ENCODE results near the gene TPRX1.
A peak's percentile ranks its signal among the peaks of the same experiment; 100 is the strongest.
"Not testable (repeated sequence)": the region's sequence is repeated elsewhere in the genome, so short reads cannot be mapped to it uniquely, and the experiment has no call there.

Gene TPRX1

DNA sequence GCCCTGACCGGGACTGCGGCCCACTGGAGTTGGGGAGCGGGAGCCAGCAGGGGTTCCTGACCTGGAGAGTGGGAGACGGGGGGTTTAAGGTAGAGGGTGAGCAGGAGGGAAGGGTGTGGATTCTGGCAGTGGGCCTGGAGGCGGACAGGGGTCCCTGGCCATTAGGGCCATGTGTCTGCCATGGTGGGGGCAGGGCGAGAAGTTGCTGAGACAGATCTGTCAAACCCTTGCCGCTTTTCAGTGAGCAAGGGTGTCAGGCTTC is 38.1 kb downstream of the TPRX1 start:
- no peak for DNase-seq

DNA sequence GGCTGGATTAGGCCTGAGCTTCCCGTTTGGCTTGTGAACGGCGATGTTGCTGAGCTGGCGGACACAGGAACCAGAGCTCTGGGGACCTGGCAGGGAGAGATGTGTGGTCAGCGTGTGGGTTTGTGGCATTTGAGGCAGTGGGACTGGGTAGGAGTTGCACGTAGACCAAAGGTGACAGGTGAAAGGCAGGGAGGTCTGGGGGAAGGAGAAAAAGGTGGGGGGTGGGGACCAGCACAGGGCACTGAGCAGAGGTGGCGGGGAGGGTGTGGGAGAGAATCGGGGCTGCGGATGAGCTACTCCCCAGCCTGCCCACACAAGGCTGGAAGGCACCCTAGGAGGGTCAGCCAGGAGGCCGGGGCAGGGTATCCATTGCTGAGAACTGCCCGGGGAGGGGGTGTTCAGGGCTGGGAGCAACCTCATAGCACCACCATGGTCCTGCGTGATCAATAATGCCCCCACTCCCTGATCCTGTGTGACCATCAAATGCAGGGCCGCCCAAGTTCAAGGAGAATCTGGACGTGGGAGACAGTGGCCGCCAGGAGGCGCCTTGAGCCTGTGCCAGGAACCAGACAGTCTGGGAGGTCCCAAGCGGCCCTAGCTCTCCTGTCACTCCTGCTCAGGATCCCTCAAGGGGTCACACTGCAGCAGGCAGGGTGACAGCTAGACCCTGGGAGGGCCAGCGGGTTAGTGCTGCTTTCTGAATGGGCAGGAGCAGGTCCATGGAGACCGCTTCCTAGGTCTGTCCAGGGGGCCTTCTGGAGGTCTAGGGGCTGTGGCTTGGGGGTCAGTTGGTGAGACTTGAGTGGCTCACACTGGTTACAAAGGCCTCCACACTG is 38.6 kb downstream of the TPRX1 start:
- peak; percentile 33 for DNase-seq

DNA sequence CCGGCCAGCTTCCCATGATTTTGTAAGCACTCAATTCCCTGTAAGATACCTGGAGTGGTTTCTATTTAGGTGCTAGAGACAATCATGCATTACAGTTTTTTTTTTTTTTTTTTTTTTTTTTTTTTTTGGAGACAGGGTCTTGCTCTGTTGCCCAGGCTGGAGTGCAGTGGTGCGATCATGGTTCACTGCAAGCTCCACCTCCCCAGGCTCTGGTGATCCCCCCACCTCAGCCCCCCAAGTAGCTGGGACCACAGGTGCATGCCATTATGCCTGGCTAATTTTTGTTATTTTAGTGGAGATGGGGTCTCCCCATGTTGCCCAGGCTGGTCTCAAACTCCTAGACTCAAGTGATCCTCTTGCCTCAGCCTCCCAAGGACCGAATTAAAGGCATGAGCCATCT is 39.6 kb downstream of the TPRX1 start:
- DNase-seq = not testable (repeated sequence)

DNA sequence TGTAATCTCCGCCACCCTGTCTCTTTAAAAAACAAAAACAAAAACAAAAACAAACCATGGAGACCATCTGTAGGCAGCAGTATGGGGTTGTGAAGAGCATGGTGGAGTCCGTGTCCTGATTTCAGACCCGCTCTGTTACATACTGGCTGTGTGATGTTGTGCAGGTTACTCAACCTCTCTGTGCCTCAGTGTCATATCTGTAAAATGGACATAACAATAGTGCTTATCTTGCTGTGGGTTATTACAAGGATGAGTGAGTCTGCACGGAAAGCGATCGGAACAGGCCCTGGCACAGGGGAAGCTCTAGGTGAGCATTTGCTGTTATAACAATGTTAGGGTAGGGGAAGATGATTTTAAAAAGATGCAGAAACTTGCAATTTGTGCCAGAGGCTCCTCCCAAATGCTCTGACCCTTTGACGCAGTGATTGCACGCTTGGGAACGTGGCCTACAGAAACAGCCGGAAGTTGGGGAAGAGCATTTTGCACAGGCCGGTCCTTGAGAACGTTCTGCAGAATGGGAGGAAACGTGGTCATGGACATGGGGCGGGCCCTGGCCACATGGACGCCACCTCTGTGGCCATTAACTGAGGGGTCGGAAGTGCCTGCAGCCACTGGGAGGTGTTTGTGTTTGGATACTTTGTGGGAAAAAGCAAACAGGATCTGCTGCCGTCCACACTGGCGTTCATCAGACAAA is 41.6 kb downstream of the TPRX1 start:
- no peak for DNase-seq

DNA sequence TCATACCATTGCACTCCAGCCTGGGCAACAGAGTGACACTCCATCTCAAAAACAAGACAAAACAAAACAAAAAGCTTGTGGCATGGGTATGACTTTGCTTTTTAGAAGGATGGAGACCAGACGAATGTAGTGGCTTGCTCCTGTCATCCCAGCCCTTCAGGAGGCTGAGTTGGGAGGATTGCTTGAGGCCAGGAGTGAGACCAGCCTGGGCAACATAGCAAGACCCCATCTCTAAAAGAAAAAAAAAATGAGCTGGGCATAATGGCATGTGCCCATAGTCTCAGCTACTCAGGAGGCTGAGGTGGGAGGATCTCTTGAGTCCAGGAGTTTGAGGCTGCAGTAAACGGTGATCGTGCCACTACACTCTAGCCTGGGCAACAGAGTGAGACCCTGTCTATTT is 42.2 kb downstream of the TPRX1 start:
- no peak for DNase-seq

DNA sequence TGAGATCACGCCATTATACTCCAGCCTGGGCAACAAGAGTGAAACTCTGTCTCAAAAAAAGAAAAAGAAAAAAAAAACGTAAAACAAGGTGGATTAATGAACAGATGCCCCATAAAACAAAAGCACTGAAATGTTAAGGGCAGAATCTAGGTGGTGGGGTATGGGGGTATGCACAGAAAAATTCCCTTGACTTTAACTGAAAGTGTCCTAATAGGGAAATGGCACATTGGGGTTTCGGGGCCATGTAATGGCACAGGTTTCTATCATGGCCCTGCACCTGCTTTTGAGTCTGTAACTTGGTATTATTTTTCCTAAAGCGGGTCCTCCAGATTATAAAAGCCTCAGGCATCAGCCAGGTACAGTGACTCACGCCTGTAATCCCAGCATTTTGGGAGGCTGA is 42.8 kb downstream of the TPRX1 start:
- no peak for DNase-seq

DNA sequence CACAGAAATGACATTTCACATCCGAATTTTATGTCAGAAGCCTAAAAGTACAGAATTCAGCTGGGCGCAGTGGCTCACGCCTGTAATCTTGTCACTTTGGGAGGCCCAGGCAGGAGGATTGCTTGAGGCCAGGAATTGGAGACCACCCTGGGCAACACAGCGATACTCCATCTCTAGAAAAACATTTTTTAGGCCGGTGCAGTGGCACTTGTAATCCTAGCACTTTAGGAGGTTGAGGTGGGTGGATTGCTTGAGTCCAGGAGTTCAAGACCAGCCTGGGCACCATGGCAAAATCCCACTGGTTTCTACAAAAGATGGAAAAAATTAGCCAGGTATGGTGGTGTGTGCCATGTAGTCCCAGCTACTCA is 43.7 kb downstream of the TPRX1 start:
- no peak for DNase-seq

DNA sequence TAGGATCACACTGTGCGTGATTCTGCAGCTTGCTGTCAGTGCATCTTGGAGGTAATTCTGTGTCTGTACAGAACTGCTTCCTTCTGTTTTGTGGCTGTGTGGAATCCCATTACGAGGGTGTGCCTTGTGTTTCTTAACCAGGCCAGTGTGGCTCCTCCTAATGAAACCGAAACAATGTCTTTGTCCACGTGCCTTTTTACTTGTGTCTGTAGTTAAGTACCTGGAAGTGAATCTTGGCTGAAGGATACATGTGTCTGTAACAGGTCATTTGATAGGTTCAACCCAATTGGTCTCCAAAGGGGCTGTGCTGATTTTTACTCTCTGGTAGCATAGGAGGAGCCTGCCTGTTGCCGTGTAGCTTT is 45.9 kb downstream of the TPRX1 start:
- DNase-seq = no peak

DNA sequence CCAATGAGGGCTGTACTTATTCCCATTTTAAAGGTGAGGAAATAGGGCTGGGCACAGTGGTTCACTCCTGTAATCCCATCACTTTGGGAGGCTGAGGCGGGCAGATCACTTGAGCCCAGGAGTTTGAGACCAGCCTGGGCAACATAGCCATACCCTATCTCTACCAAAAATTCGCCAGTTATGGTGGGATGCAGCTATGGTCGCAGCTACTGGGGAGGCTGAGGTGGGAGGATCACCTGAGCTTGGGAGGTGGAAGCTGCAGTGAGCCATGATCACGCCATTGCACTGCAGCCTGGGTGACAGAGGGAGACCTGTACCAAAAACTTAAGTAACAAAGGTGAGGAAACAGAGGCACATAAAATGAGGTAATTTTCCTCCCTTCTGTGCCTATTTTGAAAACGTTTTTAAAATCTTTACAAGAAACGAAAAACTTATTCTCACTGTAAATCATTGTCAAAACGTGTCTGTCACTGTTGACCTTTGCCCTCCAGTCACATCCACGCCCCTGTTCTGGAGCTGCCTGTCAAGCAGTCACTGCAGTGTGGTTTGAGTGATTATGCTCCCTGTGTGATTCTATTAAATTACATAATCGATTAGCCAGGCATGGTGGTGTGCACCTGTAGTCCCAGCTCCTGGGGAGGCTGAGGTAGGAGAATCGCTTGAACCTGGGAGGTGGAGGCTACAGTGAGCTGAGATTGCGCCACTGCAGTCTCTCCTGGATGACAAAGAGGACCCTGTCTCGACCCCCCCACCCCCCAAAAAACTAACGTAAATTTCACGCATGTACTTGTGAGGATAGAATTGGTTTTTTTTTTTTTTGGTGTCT is 46.5 kb downstream of the TPRX1 start:
- DNase-seq = no peak

DNA sequence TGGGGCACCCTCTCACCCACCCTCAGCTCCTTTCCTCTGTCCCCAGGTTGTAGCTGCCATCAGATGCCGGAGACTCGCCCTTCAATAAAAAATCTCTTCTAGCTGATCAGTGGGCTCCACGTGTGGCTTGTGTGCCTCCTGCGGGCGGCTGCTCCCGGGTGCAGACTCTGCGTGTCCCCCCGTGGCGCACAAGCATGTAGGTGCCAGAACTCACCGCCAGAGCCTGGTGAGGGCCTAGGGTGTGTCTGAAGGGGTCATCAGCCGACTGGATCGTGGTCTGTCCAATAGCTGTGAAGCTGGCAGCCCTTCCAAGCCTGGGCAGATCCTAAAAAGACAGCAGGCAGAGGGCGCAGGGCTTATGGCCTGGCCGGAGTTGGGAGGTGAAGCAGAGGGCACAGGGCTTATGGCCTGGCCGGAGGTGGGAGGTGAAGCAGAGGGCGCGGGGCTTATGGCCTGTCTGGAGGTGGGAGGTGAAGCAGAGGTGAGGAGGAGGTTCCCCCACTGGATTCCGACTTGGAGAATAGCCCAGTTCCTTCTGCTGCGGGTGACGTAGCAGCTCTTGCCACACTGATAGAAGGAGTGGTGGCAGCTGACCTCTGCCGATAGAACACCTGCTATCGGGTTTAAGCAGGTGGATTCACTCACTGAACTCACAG is 47.3 kb downstream of the TPRX1 start:
- DNase-seq = no peak

DNA sequence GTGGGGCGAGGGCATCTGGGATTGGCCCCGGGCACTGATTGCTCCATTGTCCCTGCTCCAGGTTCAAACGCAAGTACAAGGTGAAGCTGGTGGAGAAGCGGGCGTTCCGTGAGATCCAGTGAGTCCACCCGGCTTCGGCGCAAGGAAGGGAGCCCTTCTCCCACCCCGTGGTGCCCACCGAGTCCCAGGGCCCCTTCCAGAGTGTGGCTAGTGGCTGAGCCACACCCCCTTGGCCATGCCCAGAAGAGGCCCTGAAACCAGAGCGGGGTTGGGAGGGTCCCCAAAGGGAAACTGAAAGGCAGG is 47.8 kb downstream of the TPRX1 start:
- no peak for DNase-seq

DNA sequence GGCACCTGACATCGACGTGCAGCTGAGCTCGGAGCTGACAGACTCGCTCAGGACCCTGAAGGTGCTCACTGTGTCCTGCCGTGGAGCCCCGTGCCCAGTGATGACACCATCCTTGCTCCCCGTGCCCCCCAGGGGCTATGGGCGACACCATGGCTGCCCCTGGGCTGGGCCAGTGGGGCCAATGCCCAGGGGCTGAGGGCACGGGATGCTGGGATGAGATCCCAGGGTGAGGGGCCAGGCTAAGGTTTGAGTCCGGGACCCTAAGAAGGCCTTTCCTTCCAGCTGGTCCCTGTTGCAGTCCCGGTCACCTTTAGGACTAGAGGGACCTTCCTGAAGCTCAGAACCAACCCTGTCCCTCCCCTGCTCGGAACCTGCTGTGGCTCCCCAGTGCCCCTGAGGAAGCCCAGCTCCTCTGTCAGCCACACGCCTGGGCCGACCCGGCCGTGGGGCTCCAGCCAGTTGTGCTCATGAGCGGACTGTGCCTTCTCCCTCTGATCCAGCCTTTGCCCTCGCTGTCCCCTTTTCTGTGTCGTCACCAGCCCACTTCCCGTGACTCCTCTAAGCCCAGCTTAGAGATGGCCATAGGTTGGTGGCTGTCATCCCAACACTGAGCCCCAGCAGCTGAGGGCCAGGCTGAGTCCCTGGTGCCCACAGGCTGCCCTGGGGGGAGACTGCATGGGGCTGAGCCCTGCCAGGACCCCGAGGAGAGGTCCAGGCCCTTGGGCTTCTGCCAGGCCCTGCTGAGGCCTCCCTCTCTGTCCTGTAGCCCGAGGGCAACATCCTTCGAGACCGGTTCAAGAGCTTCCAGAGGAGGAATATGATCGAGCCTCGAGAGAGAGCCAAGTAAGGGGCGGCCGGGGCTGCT is 48.4 kb downstream of the TPRX1 start:
- no peak for DNase-seq

DNA sequence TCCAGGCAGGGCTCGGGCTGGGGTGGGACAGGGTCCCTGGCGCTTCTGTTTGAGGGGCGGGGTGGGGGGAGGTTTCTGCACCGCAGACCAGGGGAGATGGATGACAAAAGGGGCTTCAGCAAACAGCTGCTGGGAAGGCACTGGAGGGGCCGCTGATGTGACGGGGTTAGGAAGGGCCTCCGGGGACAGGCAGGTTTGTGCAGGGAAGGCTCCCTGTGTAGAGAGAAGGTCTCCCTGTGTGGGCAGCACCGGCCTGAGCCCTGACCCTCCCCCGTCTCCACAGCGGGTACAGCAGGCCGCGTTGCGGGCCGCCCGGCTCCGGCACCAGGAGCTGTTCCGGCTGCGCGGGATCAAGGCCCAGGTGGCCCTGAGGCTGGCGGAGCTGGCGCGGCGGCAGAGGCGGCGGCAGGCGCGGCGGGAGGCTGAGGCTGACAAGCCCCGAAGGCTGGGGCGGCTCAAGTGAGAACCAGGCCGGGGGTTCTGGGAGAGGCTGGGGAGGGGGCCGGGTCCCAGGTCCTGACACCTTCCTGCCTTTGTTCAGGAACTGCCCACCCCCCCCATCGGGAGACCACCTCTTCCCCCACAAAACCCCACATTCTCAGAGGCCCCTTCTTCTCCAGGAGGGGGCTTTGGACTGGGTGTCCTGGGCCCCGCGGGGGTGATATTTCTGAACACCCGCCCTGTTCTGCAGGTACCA is 49.1 kb downstream of the TPRX1 start:
- DNase-seq = no peak

DNA sequence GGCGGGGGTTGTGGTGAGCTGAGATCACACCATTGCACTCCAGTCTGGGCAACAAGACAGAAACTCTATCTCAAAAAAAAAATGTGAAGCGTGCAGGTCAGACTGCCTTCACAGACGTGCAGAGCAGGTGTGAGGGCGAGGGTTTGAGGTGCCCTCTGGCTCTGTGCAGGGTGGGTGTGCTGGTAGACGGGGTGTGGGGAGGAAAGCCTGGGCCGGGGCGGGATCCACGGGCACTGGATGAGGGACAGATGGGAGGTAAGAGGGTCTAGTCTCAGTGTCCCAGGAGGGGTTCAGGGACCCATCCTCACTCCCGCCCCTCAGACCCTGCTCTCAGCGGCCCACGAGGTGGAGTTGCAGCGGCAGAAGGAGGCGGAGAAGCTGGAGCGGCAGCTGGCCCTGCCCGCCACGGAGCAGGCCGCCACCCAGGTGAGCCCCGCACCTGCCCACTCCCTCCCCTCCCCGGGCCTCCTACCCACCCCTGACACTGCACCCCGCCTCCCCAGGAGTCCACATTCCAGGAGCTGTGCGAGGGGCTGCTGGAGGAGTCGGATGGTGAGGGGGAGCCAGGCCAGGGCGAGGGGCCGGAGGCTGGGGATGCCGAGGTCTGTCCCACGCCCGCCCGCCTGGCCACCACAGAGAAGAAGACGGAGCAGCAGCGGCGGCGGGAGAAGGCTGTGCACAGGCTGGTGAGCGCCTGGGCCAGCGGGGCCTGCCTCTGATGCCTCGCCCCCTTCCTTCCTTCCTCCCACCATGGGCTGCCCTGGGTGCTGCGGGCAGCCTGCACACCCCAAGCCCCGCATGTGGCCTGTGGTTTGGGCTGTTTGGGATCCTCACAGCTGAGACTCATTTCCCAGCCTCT is 49.9 kb downstream of the TPRX1 start:
- no peak for DNase-seq

DNA sequence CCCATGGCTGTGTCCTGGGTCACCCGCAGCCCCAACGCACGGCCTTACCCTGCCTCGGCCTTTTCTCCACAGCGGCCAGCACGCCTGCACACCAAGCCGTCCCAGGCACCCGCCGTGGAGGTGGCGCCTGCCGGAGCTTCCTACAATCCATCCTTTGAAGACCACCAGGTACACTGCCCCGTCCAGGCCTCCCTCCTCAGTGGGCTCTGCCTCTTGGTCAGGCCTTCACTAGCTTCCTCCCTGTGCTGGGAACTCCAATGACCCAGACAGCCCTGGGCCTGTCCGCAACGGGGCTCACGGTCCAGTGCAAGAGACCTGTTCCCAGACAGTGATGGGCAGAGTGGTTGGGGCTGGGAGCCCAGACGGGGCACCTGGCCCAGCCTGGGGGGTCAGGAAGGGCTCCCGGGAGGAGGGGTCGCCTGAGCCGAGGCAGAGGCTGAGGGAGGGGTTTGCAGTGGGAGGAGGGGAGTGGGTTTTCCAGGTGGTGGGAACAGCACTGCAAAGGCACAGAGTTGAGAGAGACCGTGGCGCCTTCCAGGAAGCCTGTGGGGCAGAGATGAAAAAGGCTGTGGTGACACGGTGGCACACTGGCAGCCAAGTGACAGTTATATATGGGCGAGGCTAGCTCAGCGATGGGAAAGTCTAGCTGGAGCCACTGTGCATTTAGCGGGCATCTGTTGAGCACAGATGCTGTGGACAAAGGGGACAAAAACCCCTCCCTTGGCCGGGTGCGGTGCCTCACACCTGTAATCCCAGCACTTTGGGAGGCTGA is 51.7 kb downstream of the TPRX1 start:
- no peak for DNase-seq

Data from NCI-H2029 (cell line).